ENCODE measurements around the gene SMIM38.

Gene SMIM38

DNA sequence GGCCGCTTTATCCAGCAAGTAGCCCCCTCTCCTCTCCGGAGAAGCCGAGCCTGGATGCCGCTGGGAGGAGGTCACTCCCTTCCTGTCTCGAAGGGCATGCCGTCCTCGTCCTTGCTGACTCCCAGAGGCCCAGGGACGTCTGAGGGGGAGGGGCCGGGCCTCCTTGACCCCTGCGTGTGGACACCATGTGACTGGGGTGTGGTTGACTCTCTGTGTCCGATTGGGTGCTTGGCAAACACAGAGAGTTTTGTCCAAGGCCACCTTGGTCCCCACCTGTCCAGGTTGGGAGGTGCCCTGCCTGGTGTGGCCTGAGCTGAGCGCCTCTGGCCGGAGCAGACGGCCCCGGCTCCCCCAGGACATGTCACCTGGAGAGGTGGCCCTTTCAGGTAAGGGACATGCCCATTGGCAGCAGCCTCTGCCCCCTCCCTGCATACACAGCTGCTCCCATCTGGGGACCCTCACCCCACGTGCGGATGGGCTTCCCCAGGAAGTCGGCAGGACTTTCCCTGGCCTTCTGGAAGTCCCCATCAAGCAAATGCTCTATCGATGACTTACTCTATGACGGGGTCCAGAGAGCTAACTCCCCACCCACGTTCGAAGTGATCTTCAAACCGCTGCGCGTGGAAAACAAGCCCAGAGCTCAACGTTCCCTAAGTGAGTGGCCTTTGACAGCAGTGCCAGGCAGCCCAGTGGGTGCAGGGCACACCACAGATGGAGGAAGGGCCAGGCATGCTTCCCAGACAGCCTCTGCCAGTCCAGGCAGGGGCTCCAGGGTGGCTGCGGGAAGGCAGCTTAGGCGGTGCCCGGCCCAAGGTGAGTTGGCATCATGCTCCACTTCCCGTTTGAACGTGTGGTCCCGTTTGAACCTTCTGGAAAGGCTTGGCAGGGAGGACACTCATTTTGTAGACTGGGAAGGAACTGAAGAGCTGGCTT is at the start of gene SMIM38:
Gene SMIM38 (plus strand): TSS at position 634 of the 933 bp plus-strand sequence. CDS start 1,912 bp downstream, outside the sequence.
- DNase-seq: no peak

DNA sequence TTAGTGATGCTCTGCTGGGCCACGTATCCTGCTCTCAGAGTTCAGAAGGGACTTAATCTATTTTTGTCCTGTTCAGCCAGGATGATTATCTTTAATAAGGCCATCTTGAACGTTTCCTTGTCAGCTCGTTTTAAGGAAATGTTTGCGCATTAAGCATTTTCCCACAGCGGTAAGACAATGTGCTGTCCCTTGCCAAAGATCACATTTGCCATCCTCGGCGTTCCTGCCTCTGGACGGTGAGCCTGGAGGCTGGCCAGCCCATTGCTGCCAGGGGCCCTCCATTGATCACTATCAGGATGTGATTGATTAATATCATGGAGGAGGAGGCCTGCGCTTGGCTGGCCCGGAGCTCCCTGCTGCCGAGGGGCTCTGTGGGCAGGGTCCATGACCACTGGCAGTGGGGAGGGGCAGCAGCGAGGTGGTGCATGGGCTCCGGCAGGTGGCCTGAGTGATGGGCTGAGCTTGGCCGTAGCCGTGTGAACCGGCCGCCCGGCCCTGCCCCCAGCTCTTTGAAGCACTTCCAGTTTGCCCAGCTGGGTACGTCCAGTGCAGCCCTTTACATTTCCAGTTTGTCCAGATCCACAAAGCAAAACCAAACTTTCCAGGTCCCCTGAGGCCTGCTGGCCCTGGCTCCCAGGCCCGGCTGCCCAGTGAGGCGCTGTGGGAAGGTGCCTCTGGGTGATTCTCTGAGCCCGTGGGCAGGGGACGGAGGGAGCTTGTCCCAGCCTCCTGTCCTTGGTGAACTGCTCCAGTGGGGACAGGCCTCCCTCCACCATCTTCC is 49.5 kb upstream of the SMIM38 start:
- DNase-seq: no peak

DNA sequence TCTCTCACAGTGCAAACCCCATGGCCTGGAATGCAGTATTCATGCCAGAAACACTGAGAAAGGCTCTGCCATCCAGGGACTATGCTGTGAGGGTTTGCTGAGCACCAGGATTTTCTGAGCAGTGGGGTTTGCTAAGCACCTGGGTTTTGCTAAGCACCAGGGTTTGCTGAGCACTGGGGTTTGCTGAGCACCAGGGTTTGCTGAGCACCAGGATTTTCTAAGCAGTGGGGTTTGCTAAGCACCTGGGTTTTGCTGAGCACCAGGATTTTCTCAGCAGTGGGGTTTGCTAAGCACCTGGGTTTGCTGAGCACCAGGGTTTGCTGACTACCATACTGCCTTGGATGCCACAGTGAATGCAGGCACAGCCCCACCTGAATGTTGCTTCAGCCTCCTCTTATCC is 48.3 kb upstream of the SMIM38 start:
- DNase-seq: no peak

DNA sequence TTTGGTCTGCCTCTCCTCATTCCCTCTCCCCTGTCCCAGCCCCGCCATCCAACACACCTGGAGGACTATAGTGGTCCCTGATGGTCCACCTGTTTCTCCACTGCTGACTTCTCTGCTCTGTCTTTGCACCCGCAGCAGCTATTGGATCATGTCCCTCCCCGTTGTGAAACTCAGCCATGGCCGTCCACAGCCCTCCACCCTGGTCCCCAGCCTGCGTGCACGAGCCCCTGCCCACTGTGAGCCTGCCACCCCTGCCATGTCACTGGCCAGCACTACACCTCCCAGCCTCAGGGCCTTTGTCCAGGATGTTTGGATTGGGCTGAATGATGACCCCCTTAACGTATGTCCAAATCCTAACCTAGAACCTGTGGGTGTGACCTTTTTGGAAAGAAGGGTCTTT is 47.7 kb upstream of the SMIM38 start:
- DNase-seq: no peak

DNA sequence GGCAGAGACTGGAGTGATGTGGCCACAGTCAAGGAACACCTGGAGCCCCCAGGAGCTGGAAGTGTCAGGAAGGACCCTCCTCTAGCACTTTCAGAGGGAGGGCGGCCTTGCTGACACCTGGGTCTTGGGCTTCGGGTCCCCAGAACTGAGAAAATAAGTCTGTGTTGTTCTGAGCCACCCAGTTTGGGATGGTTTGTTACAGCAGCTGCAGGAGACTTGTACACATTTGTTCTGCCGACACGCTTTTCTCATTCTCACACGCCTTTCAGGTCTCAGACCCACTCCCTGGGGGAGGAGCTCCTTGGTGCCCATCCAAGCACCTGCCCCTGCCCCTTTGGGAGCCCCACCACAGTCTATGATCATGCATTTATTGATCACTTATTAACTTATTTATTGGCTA is 47.2 kb upstream of the SMIM38 start:
- no peak for DNase-seq

DNA sequence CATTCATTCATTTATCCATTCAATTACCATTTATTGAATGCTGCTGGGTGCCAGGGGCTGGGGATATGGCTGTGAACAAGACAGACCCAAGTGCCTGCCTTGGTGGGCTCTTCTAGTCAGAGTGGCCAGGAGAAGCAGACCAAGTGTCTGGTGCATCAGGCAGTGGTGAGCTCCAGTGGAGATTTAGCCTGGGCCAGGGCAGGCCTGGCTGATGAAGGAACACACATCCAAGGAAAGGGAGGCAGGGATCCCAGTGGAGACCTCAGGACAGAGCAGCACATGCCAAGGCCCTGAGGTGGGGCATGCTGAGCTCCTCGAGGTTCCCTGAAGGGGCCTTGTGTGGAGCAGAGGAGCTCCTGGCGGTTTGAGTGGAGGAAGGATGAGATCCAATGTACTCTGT is 46.6 kb upstream of the SMIM38 start:
- no peak for DNase-seq

DNA sequence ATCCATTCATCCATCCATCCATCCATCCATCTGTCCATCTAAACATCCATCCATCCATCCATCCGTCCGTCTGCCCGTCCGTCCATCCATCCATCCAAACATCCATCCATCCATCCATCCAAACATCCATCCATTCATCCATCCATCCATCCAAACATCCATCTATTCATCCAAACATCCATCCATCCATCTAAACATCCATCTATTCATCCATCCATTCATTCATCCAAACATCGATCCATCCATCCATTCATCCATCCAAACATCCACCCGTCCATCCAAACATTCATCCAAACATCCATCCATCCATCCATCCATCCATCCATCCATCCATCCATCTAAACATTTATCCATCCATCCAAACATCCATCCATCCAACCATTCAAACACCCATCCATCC is 45.3 kb upstream of the SMIM38 start:
- no peak for DNase-seq

DNA sequence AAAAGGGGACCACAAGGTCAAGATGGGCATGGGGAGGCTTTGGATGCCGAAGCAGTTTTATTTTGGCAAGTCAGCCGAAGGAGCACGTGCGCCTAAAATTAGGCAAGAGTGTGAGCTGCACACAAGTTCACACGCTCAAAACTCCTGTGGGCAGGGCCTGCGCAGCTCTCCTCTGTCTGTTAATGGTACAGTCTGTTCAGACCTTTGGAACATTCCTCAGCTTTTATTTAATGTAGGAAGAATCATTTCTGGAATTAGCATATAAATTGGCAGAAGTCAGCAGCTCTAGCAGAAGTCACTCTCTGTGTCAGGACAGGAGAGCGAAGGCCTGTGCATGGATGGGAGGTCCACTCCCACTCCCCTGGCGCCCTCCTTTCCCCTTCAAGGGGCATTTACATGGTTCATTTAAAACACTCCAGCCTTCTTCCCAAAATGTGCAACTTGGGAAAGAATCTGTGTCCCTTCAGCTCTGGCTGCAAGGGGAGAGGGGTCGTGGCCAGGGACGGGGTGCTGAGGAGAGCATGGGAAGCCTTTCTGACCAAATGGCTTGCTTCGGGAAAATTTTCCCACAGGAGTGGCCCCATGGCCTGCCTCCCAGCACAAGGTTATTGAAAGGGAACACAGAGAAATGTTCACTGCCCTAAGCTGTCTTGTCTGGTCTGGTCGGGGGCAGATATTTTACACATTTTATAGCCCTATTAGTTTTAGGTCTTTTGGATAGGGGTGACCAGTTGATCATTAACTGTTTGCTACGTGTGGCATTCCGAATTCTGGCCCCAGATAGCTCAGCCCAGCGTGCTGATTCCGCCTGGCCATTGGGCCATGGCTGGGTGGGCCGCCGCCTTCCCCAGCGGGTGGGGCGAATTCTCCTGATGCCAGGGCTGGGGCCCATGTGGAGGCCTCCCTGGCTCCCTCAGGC is 43.9 kb upstream of the SMIM38 start:
- no peak for DNase-seq

DNA sequence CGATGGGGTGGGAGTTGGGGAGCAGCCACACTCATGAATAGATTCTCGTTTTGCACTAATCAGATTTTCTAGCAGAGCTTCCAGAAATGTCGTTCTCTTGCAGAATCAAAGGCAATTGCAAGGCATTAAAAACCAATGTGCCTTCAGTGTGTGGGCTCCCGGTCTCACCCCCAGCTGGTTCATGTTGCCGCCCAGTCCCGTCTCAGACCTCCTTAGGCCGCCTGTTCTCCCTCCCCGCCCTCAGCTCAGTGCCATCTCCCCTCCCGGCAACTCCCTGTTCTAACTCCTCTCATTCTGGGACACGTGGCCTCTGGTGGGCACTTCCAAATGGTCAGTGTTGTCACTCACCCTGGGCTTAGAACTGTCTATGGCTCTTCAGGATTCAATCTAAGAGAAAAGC is 42.5 kb upstream of the SMIM38 start:
- DNase-seq: no peak

DNA sequence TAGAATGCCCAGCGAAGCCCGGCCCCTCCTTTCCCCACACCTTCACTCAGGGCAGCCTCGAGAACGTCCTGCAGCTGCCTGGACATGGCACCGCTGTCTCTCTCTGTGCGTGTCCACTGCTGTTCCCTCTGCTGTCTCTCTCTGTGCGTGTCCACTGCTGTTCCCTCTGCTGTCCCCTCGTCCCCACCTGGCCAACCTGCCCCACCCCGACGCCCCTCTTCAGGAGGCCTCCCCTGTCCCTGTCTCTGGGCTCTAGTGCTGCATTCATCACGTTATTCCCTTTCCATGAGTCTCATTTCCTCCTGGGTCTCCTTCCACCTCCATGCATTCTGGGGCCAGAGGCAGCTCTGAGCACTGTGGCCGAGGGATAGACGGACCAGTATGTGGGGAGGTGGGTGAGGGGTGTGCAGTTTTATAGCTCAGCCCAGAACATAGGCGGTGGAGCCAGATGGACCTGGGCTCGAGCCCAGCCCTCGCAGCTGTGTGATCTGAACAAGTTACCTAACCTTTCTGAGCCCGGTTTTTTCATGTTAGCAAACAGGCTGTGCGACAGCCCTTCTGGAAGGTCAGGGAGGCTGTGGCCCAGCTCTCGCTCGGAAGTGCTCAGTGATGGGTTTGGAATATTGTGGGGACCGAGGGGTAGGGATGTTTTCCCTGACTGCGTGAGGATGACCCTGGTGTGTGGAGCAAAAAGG is 41.9 kb upstream of the SMIM38 start:
- DNase-seq: no peak

DNA sequence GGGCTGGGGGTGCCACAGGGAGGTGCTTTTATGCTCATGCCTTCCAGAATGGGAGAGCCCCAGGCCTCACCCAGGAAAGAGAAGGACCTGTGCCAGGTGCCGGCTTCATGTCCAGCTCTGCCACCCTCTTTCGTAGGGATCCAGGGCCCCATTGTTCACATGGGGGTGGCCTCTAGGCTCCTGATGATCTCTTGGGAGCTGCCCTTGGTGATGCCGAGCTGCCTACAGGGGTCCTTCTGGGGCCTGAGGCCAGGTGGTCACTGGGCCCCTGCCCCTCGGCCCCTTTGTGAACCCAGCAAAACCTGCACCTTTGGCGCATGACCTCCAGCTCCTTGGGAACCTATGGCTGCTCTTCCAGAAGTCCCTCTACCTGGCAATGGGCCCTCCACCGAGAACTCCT is 41.4 kb upstream of the SMIM38 start:
- DNase-seq: no peak

DNA sequence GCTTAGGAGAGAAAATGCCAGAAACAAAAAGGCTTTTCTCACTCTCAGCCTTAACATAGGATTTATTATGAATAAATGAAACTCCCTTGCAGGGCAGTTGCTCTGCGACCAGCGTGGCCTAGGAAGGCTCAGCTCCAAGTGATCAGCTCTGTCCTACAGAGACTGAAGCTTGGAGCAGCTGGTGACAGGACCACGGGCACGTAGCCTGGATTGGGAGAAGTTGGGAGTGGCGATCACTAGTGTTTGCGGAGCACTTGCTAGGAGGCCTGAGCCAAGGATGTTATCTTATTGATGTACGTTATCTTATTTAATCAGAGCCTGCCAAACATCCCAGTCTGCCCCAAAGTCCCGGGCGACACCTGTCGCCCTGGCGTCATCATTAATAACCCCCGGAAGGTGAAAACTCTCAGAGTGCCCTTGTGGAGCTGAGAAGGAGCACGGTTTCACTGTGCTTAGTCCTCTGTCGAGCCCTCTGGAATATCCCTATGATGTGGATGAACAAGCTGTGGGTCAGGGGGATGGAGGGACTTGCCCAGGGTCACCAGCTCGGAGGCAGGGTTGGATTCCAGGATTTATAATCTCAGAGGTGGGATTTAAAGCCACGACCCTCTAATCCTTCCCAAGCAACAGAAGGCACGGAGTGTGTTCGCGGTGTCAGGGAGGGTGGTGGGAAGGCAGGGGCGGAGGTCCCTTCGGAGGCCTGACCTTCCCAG is 40.8 kb upstream of the SMIM38 start:
- DNase-seq: no peak

DNA sequence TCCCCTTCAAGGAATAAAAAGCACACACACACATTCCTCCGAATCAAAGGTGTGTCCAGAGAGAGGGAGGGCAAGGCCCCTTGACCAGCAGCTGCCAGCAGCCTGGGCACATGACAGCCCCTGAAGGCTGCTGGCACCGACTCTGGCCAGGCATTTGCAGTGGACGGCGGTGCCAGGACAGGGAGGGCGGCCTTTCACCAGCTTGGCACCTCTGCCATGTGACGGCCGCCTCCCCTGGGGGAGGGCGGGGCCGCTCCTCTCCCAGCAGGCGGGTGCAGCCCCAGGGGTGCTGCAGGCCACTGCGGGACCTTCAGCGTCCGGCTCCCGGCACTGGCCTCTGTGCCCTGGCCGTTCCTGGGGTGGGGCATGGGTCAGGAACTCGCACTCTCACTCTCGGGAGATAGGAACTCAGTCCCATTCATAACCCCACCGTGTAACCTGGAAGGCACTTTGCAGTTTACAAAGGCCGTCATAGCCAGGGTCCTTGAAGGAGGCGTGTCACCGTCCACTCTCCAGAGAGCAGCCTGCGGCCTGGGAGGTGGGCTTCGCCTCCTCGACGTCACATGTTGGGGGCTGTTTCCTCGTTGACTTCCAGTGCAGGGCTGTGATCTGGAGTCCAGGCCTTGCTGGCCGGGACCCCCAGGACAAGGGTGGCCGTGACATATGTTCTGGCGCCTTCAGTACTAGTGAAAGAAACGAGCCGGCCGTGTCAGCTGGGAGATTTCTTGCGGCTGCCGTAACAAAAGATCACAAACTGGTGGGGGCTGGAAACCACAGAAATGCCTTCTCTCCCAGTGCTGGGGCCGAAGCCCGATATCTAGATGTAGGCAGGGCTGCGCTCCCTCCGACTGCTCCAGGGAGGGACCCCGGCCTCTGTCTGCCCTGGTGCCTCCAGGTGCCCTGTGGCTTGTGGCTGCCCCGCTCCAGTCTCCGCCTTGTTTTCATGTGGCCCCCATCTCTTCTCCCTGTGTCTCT is 39.9 kb upstream of the SMIM38 start:
- DNase-seq: no peak

DNA sequence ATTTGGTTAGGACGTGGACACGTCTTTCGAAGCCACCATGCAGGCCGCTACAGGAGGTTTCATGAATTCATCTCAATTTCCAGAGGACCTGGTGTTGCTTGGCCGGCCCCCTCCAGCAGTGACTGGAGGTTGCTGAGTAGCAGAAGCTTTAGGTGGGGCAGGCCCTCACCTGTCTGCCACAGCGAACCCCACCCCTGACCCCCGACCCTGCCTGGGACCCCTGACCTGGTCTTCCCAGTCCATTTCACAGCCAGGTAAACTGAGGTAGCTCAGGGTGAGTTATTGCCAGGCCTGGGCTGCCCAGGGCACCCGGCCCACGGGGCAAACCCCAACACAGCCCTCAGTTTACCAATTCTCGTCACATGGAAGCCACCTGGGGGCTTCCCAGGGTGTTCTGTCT is 39.1 kb upstream of the SMIM38 start:
- no peak for DNase-seq

DNA sequence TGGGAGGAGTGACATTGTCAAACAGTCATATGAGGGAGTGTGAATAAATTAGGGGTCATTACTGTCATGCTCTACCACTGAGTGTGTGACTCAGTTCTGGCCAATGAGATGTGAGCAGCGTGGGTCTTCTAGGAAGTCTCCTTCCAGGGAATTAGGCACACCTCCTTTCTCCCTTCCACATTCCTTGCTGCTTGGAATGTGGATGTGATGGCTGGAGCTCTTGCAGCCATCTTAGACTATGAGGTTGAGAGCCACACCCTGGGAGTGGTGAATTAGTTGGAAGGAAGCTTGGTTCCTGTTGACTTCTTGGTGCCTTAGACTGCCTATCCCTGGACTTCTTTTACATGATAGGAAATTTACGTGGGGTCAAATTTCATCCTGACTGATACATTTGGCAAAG is 36.5 kb upstream of the SMIM38 start:
- no peak for DNase-seq

DNA sequence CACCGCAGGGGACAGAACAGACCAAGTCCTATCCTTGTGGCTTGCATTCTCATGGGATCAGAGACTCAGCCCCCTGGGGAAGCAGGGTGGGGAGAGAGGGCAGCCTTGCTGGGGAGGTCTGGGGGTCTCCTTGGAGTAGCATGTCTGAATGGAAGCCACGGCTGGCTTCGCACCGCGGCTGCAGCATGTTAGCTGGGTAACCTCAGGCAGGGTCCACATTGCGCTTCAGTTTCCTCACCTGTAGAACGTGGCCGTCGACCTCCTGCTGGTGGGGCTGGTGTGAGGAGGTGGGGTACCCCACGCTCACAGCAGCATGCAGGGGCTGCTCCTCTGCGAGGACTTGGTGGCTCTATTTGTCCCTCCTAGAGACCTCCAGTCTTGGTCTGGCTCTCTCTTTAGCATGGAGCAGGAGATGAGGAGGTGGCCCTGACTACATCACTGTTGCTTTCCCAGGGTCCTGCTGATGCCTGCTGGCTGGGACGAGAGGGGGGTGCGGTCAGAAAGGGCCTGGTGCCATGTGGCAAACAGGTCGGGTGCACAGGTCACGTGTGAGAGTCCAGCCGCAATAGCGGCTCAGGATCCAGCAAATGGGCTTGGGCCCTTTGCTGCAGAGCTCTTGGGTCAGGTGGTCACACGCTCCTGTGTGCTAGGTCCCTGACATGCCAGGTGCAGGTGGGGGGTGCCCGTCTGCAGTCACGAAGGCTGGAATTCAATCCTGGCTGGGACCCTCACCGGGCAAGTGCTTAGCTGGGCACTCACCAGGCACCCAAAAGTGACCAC is 35.4 kb upstream of the SMIM38 start:
- no peak for DNase-seq

DNA sequence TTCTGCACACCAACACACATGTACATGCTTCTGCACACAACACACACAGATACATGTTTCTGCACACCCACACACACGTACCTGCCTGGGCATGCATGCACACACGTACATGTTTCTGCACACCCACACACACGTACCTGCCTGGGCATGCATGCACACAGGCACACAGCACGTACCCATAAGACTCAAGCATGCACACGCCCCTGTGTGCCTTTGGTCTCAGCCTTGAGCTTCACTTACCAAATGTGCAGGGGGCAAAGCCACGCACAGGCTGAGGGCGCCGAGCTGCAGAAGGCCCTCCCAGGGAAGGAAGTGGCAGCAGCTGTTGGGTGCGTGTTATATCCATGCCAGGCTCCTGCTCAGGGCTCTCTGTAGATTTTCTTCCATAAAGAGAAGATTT is 34.7 kb upstream of the SMIM38 start:
- no peak for DNase-seq

DNA sequence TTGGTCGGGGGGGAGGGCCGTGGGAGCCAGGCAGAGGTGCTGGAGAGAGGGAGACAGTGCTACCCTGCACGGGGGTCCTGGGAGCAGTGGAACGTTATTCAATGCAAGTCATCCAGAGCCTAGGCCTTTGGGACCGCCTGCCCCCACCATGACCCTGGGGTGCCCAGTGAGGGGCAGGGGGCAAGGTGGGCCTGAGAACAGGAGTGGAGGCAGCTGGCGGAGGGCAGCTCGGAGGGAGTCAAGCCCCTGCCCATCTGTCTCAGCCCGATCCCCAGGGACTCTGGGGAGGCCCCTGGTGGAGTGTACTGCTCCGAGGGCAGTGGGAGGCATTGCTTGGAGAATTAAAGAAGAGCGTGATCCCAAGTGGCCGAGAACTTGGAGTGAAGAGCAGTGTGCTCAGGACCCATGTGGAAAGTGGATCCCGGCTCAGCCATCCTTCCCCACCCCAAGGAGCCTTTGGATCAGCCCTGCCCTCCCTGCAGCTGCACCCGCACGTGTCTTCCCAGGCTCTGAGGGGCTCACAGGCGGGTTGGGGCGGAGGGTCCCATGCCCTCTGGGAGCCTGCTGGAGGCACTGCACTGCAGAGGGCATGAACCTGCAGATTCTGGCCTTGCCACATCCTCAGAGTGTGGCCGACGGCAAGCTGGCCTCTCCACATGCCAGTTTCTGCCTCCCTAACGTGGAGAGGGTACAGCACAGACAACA is 34.0 kb upstream of the SMIM38 start:
- no peak for DNase-seq

DNA sequence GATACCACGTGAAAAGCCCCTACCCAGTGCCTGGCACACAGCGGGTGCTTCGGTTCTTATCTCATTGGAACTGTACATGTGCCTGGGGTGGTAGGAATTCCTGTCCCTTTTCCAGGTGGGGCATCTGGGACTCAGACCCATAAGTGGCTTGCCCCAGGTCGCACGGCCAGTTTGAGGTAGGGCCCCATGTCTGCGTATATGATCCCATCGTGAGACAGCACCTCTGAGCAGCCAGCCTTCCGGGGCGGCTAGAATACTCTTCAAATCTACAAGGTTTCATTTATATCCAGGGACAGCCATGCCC is 33.5 kb upstream of the SMIM38 start:
- no peak for DNase-seq
